Fibroblast of gingiva (primary cell): Measurements from ENCODE around the gene AHI1.

Experiments used
- DNase-seq: peaks from one replicate; pipeline ENCODE4 v3.0.0-alpha.2; 2011; ENCODE audit warnings: low read depth

The AHI1 gene

GRCh38 chr6:135451617-135452190 is 45.8 kb downstream of the AHI1 start:
- DNase-seq = peak; percentile 14

GRCh38 chr6:135449246-135449645 is 48.3 kb downstream of the AHI1 start:
- DNase-seq = no peak

DNA sequence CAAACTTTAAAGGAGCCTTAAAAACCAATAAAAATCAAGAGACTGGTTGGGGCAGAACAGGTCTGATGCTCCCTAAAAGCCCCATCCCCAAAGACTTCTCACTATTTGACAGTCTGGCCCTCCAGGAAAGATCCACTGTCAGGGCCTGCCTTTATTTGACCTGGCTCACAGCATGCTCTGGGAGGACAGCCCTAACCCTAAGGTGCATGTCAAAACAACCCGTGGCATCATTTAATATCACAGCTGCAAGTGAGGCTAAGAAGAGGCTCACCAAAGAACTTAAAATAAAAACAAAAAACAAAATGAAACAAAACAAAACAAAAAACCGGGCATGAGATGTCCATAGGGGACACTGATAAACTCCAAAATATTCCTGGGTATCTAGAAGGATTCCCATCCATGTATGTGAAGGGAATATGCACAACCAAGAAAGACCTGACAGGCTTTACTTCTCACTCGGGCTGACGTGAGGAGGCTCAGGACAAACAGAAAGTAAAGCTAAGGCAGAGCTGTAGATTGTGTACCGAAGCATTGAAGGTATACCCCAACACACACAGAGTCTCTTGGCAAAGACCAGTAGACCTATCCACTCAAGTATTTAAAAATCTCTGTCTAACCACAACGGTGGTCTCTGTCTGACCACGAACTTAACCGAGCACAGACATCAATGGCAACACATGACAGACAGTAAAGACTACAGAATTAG is 57.3 kb downstream of the AHI1 start:
- DNase-seq = no peak

- DNase-seq = no peak
Observed at GRCh38 chr6:135439549-135439948, 58.0 kb downstream of the AHI1 start.

DNA sequence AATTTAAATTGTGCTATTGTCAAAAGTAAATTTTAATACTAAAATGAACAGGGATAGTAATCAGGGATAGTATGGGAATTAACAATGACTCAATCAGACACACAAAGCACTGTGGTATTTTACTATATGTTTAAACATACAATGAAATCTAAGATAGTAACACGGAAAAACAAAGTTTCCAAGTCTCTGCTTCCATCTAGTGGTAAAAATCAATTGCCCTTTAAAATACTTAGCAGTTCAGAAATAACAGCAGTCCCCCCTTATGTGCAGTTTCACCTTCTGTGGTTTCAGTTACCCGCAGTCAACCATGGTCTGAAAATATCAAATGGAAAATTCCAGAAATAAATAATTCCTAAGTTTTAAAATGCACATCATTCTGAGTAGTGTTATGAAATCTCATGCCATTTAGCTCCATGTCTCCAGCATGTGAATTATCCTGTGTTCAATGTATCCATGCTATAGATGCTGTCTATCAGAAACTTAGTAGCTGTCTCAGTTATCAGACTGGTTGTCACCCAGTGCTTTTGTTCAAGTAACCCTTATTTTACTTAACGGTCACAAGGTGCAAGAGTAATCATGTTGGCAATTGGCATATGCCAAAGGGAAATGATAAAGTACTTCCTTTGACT is 58.5 kb downstream of the AHI1 start:
- DNase-seq = no peak

DNA sequence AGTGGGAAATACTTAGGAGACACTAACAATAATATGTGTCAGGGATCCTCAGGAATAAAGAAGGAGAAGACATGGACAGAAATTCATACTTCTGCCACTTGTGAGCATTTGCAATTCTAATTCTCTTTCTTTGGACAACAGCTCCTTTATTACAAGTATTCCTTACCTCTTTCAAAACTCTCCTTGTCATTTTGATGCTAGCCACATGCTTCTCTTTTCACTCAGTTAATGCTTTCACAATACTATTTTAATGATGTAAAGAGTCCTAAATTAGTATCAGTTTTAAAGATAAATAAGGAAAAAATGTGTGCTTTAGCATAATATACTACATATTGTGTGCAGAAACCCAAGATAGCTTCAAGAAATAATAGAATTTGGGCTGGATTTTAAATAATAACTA is 62.5 kb downstream of the AHI1 start:
- DNase-seq = no peak

GRCh38 chr6:135434095-135434494 is 63.4 kb downstream of the AHI1 start:
- DNase-seq = no peak

DNA sequence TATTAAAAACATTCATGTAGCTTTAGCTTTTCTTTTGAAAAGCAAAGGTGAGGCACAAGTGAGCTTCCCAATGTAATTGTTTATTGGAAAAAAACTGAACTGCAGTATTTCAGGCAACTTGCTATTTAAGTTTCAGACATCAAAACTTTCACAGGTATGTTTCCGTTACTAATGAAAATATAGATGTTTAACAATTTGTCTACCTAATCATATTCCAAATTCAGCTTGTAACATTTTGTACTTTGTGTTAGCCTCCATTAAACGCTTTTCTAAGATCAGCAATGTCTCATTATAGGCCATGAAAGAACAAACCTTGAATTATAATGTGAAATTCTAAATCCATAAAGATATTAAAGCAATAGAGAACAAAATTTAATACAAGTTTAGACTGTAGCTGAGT is 69.5 kb downstream of the AHI1 start:
- DNase-seq = no peak

GRCh38 chr6:135426833-135427232 is 70.7 kb downstream of the AHI1 start:
- no peak for DNase-seq

- DNase-seq = no peak
Observed at GRCh38 chr6:135424385-135424784, 73.2 kb downstream of the AHI1 start.

- peak; percentile 9 for DNase-seq
Observed at GRCh38 chr6:135423649-135424128, 73.9 kb downstream of the AHI1 start.

DNA sequence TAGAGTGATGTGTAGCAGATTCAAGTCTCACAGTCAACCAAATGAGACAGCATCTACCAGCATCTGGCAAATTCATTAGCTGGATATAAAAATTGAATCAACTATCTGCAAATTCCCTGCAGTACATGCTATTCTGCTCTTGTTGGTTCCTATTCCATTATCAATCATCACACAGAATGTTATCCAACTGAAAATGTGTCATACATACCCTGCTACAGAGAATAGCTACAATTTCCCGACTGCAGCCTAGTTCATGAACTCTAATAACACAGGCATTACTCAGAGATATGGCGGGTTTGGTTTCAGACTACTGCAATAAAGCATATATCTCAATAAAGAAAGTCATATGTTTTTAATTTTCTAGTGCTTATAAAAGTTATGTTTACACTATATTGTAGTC is 78.4 kb downstream of the AHI1 start:
- DNase-seq = peak; percentile 44

GRCh38 chr6:135418040-135418760 is 79.3 kb downstream of the AHI1 start:
- no peak for DNase-seq

- no peak for DNase-seq
Observed at GRCh38 chr6:135412761-135413160, 84.8 kb downstream of the AHI1 start.

- no peak for DNase-seq
Observed at GRCh38 chr6:135411849-135412248, 85.7 kb downstream of the AHI1 start.

- DNase-seq = no peak
Observed at GRCh38 chr6:135411339-135411738, 86.2 kb downstream of the AHI1 start.

- DNase-seq = no peak
Observed at GRCh38 chr6:135410856-135411255, 86.7 kb downstream of the AHI1 start.

DNA sequence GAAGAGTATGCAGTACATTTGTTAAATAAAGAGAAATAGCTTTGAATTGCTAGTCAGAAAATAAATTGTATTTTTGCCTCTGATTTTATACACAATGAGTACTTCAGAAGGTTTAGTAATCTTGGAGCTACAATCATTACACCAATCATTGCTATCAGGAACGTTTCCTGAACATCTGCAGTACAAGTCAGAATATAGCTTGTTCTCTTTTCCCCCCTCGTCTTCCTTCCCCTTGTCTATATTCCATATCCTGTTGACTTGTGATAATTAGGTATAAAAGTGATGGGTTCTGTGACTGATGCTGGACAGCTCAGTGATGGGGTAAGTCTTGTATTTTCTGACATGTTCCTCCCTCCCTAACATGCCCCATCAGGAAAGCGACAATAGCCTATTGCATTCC is 94.0 kb downstream of the AHI1 start:
- DNase-seq = no peak

DNA sequence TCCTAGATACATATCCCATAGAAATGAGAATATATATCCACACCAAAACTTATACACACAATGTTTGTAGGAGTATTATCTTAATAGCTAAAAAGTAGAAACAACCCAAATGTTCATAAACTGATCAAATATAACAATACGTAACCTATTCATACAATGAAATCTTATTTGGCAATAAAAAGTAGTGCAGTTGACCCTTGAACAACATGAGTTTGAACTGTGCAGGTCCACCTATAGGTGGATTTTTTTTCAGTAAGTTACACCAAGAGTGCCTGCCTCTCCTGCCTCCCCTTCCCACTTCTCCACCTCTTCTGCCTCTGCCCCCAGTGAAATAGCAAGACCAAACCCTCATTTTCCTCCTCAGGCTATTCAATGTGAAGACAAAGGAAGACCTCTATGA is 95.2 kb downstream of the AHI1 start:
- no peak for DNase-seq

GRCh38 chr6:135397172-135397952 is 100.2 kb downstream of the AHI1 start:
- DNase-seq = no peak

- DNase-seq = no peak
Observed at GRCh38 chr6:135395136-135395535, 102.4 kb downstream of the AHI1 start.

DNA sequence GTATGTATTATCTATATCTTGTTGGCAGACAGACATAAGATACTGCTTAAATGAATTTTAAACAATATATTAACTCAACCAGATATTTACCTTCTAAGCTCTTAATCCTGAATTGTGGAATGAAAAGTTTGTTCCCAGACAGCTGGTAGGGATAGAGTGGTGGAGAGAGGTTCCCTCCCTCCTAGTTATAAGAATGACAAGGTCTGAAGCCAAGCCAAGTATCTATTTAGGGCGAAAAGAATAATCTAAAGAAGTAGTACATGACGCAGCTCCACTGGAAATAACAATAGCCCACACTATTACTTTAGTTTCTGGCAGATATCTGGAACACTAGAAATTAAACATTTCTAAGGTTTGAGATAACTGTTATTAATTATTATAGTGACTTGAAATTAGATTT is 104.3 kb downstream of the AHI1 start:
- no peak for DNase-seq
